ENCODE data around the gene CARD10. TPM values are rescaled to one million over a fixed set of nuclear protein-coding genes. Genes with fewer than 3 reads are reported as not detected.

CARD10 gene
- total RNA-seq, 1 experiment from 2014 or later: 17.5 TPM

- TF ChIP-seq ZNF281 (CRISPR knock-in tag; IDR thresholded peaks at IDR 0.05): no peak
- TF ChIP-seq NFYB (CRISPR knock-in tag; conservative IDR thresholded peaks at IDR 0.05; ENCODE audit: low read depth): no peak
- TF ChIP-seq PRRX2 (CRISPR knock-in tag; IDR thresholded peaks at IDR 0.05): no peak
- TF ChIP-seq STAT6 (CRISPR knock-in tag; conservative IDR thresholded peaks at IDR 0.05; ENCODE audit: low read depth): no peak
- TF ChIP-seq JUN (CRISPR knock-in tag; IDR thresholded peaks at IDR 0.05): no peak
- TF ChIP-seq GRHL2 (CRISPR knock-in tag; IDR thresholded peaks at IDR 0.05; ENCODE audit: insufficient replicate concordance, severe bottlenecking): no peak
- TF ChIP-seq ZMAT4 (CRISPR knock-in tag; IDR thresholded peaks at IDR 0.05): no peak
These were observed 4.6 kb downstream of the CARD10 start (continued) for GRCh38 chr22:37514526-37515051.

- Mint-ChIP-seq H3K4me3 (no peak overlapping the region), H3K27ac (no peak overlapping the region), H3K36me3 (peaks cover 6% of the 10 kb centered on the region), H3K4me1 (peaks cover 8% of the 10 kb centered on the region), H3K9me3 (peaks cover 6% of the 10 kb centered on the region), H3K27me3 (ENCODE audit: low read depth) (no peaks in the 10 kb centered on the region)
- DNase-seq (ENCODE audit: low spot score): no peak
- ChIA-PET CTCF (interaction anchor here (1.7 to 2.5 kb wide), 3 partner anchors 11 to 81 kb away, joined by 7 to 16 read pairs (median 8); no protein-coding TSS in a partner anchor), POLR2A (no interaction called here)
- TF ChIP-seq ARID4B (CRISPR knock-in tag; IDR thresholded peaks at IDR 0.05; ENCODE audit: borderline replicate concordance) (no peak), GABPB1 (CRISPR knock-in tag; IDR thresholded peaks at IDR 0.05) (no peak), NR1H2 (CRISPR knock-in tag; IDR thresholded peaks at IDR 0.05) (no peak), NR3C1 (CRISPR knock-in tag; conservative IDR thresholded peaks at IDR 0.05; ENCODE audit: low read depth) (no peak), ZNF532 (CRISPR knock-in tag; IDR thresholded peaks at IDR 0.05; ENCODE audit: borderline replicate concordance) (no peak), ZSCAN18 (CRISPR knock-in tag; IDR thresholded peaks at IDR 0.05) (no peak), NFE2L1 (CRISPR knock-in tag; IDR thresholded peaks at IDR 0.05) (no peak), FOXK1 (CRISPR knock-in tag; IDR thresholded peaks at IDR 0.05) (no peak), ZBTB21 (CRISPR knock-in tag; IDR thresholded peaks at IDR 0.05; ENCODE audit: borderline replicate concordance) (no peak), ZNF138 (CRISPR knock-in tag; conservative IDR thresholded peaks at IDR 0.05) (no peak)
- ATAC-seq: no peak
These were observed 7.7 kb downstream of the CARD10 start for GRCh38 chr22:37511395-37512104.

Measured in WTC11 (cell line).